Keratinocyte (primary cell): Measurements from ENCODE around the gene DENND5B.

ENCODE experiments used
- CTCF ChIP-seq, 3 experiments: IDR thresholded peaks in 1 of 3; conservative IDR thresholded peaks in 1 of 3; optimal IDR thresholded peaks in 1 of 3; 2 replicates in 2 of 3; 3 replicates in 1 of 3; pipeline versions ENCODE3 to v1.5.1; 2011; ENCODE audit warnings: low read length in 3 of 3, mild to moderate bottlenecking in 3 of 3, moderate library complexity in 2 of 3, control low read depth in 1 of 3, inconsistent platforms in 1 of 3; ENCODE audit not compliant: insufficient read depth in 2 of 3; ENCODE audit errors: extremely low read depth in 1 of 3
- EZH2 ChIP-seq: IDR thresholded peaks from one replicate; pipeline ENCODE4 v1.6.1; 2012; ENCODE audit warnings: inconsistent platforms, mild to moderate bottlenecking, low read length, moderate library complexity

GRCh38 chr12:31471823-31472222, 119.1 kb downstream of the DENND5B start:
- TF ChIP-seq EZH2 = no peak
- no peak for TF ChIP-seq CTCF (optimal IDR thresholded peaks at IDR 0.05 in 1 of 3, IDR thresholded peaks at IDR 0.05 in 1 of 3, conservative IDR thresholded peaks at IDR 0.05 in 1 of 3; ENCODE audit: extremely low read depth in 1 of 3, insufficient read depth in 2 of 3, low read length in 3 of 3)
